ENCODE measurements around the gene CD59.

Gene CD59

GRCh38 chr11:33736148-33736812 lies at the start of gene CD59:
CD59 (minus strand) TSS chr11:33736423; CDS start chr11:33722445, 13,978 bp downstream.
- peak; percentile 83 to 98 (median 96) for DNase-seq
- intact Hi-C loops (cut with DNase I), result loop anchor here (5.0 kb wide), 2 partner anchors 34 to 36 kb away; partner anchors contain the start of genes C11orf91 and FBXO3

GRCh38 chr11:33785609-33786008 lies 49.4 kb upstream of the CD59 start:
- intact Hi-C loops (cut with DNase I), result no loop called here
- no peak for DNase-seq

- intact Hi-C loops (cut with DNase I), result no loop called here
- no peak for DNase-seq
Measured at GRCh38 chr11:33779849-33780528, 43.8 kb upstream of the CD59 start.

- intact Hi-C loops (cut with DNase I), result no loop called here
- DNase-seq, result no peak
Measured at GRCh38 chr11:33778675-33779074, 42.5 kb upstream of the CD59 start.

- intact Hi-C loops (cut with DNase I), result no loop called here
- DNase-seq, result no peak
Measured at GRCh38 chr11:33777906-33778305, 41.7 kb upstream of the CD59 start.

- DNase-seq, result no peak
- intact Hi-C loops (cut with DNase I), result no loop called here
Measured at GRCh38 chr11:33775832-33776470, 39.7 kb upstream of the CD59 start.

- intact Hi-C loops (cut with DNase I), result no loop called here
- no peak for DNase-seq
Measured at GRCh38 chr11:33775467-33775807, 39.2 kb upstream of the CD59 start.

- peak in 24 of 42 donors; percentile 7 to 69 (median 36) for DNase-seq
- intact Hi-C loops (cut with DNase I), result loop anchor here (5.0 kb wide), 1 partner anchor 38 kb away; the partner anchor contains the start of gene CD59
Measured at GRCh38 chr11:33774736-33775466, 38.7 kb upstream of the CD59 start.

GRCh38 chr11:33773987-33774735 lies 37.9 kb upstream of the CD59 start, which contains the start of gene FBXO3:
FBXO3 (minus strand) TSS chr11:33774520; CDS start chr11:33774497, 23 bp downstream.
- peak; percentile 70 to 95 (median 88) for DNase-seq
- intact Hi-C loops (cut with DNase I), result loop anchor here (5.0 kb wide), 1 partner anchor 37 kb away; the partner anchor contains the start of gene CD59

- intact Hi-C loops (cut with DNase I), result loop anchor here (5.0 kb wide), 1 partner anchor 36 kb away; the partner anchor contains the start of gene CD59
- peak in 40 of 42 donors; percentile 9 to 69 (median 47) for DNase-seq
Measured at GRCh38 chr11:33773404-33773986, 37.3 kb upstream of the CD59 start.

- intact Hi-C loops (cut with DNase I), result loop anchor here (5.0 kb wide), 1 partner anchor 36 kb away; the partner anchor contains the start of gene CD59
- peak in 1 of 42 donors; percentile 27 for DNase-seq
Measured at GRCh38 chr11:33772870-33773269, 36.6 kb upstream of the CD59 start.

- intact Hi-C loops (cut with DNase I), result loop anchor here (5.0 kb wide), 1 partner anchor 35 kb away; the partner anchor contains the start of gene CD59
- DNase-seq, result peak in 7 of 42 donors; percentile 21 to 59 (median 31)
Measured at GRCh38 chr11:33772300-33772699, 36.1 kb upstream of the CD59 start.

GRCh38 chr11:33770236-33770635 lies 34.0 kb upstream of the CD59 start:
- DNase-seq, result no peak
- intact Hi-C loops (cut with DNase I), result loop anchor here (5.0 kb wide), 1 partner anchor 33 kb away; the partner anchor contains the start of gene CD59

- no peak for DNase-seq
- intact Hi-C loops (cut with DNase I), result no loop called here
Measured at GRCh38 chr11:33769542-33769941, 33.3 kb upstream of the CD59 start.

GRCh38 chr11:33767624-33768023 lies 31.4 kb upstream of the CD59 start:
- DNase-seq, result no peak
- intact Hi-C loops (cut with DNase I), result no loop called here

- no peak for DNase-seq
- intact Hi-C loops (cut with DNase I), result no loop called here
Measured at GRCh38 chr11:33766085-33766484, 29.9 kb upstream of the CD59 start.

- intact Hi-C loops (cut with DNase I), result no loop called here
- DNase-seq, result no peak
Measured at GRCh38 chr11:33761471-33761870, 25.2 kb upstream of the CD59 start.
